GM21529 (cell line): ENCODE results near the gene RSPH6A.

ENCODE experiments used
- ATAC-seq: cut with Tn5 transposase; IDR thresholded peaks from one replicate; pipeline ENCODE4 v1.9.1; 2021; ENCODE audit not compliant: unreplicated experiment

RSPH6A gene

GRCh38 chr19:45781214-45782161 lies 33.6 kb downstream of the RSPH6A start:
- no peak for ATAC-seq

DNA sequence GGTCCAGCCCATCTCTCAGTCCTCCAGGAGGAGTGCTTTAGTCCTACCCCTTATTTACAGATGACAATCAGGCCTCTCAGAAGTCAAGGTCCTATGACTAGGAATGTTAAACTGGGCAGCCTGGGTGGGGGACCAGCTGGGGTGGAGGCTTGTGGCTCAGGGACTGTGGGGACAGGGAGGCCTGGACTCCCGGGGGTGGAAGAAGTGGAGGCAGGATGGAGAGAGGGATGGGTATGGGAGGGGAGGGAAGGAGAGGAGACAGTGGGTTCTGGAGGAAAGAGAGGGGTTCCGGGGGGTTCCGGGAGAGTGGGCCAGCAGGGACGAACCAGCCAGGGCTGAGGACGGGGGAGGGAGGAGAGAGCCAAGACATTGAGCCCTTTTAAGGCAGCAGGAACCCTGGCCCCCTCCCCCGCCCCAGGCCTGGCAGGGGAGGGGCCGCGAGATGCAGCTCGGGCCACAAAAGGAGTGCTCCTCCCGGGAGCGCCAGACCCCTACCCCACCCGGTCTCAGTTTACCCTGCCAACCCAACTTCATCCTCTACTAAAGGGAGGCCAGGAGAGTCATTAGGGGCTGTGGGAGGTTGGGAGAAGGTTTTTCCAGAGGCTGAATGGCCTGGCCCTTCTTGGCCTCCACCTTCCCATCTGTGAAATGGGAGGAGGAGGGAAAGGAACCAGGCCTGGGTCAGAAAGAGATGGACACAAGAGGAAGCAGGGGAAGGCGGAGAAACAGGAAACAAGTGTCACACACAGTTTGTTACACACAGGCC lies 34.5 kb downstream of the RSPH6A start:
- no peak for ATAC-seq

DNA sequence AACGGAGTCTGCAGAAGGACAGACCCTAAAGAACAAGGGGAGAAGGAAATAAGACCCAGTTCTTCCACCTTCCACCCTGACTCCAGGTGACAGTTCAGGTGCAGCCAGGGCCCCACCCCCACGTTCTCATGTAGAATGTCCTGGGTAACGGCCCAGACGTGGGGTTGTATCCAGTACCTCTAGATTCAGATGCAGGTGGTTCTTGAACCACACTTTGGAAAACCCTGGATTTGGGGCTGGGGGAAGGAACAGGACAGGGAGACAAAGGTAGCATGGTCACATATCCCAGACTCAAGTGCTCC lies 35.0 kb downstream of the RSPH6A start:
- ATAC-seq = no peak

- no peak for ATAC-seq
Observed at GRCh38 chr19:45779231-45780145, 35.6 kb downstream of the RSPH6A start.

DNA sequence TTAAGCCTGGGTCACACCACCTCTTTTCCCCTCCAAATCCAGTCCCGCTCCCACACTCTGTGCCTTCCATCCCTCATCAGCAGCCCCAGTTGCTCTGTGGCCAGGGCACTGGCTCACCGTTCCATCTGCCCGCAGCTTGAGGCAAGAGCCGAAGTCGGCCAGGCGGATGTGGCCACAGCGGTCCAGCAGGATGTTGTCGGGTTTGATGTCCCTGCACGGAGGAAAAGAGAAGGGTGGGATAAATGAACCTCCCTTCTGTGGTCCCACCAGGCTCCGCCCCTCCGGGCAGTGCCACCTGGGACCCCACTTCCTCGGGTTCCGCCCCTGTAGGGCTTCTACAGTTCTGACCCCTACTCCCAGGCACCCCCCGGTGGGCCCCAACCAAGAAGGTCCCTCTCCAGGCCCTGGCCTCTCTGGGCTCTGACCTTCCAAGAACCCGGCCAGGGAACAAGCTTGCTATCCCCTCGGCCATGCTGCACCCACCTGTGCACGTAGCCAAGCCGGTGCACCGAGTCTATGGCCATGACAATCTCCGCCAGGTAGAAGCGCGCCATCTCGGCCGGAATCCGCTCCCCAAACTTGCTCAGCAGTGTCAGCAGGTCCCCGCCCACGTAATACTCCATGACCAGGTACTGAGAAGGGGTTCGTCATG lies 37.0 kb downstream of the RSPH6A start:
- ATAC-seq = no peak

- ATAC-seq = no peak
Observed at GRCh38 chr19:45777395-45777961, 37.6 kb downstream of the RSPH6A start.

DNA sequence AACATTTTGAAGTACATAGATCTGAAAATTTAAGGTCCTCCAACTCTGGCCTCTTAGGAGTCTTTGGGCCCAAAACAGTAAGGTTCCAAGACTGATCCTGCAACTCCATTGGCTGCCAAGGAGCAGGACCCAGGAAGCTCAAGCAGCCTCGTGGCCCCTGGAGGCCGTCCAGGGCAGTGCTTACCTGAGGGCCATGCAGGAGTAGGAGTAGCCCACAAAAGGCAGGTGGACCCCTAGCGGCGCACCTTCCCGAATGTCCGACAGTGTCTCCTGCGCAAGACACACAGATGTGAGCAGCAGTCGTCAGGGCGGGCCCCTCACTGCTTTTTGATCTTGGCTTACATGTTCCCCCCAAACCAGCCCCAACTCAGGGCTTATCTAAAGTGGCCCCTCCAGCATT lies 40.3 kb downstream of the RSPH6A start:
- ATAC-seq = no peak

DNA sequence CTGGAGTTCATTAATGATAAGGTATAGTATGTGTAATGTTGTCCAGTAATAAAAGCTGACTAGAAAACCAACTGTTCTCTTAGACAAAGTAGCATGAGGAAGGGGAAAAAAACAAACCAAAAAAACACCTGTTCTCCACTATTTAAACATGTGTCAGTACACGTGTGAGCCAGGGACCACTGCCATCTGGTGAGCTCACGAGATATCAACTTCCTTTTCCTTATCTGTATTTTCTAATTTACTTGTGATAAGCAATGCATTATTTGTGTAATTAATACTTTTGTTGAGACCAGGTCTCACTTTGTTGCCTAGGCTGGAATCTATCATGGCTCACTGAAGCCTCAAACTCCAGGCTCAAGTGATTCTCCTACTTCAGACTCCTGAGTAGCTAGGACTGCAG lies 41.7 kb downstream of the RSPH6A start:
- no peak for ATAC-seq

GRCh38 chr19:45772912-45773311 lies 42.2 kb downstream of the RSPH6A start:
- no peak for ATAC-seq

DNA sequence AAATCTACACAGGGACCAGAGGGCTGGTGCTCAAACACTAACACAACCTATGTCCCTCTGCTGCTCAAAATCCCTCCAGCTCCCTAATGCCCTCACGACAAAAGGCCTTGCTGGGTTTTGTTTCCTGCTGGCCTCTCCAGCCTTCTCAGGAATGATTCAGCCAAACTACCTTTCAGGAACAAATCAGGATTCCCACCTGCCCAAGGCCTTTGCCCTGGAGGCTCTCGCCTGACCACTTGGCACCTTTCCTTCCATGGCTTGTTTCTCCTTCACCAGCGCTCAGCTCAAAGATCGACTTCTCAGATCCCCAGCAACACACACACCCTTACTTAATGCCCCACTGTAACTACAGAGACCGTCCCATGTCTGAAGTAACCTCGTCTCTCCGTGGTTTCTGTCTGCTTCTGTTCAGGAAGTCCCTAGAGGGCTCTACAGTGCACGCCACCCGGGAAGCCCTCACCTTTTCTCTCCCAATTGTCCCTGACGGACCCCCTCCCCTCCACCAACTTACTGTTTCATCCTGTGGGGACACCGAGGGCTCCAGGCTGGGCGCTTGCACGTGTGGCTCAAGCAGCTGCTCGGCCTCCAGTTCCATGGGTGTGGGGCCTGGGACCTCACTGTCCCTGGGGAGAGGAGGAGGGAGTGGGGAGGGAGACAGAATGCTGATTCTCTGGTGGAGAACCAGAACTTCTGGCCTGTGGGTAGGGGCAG lies 42.8 kb downstream of the RSPH6A start:
- ATAC-seq = no peak

DNA sequence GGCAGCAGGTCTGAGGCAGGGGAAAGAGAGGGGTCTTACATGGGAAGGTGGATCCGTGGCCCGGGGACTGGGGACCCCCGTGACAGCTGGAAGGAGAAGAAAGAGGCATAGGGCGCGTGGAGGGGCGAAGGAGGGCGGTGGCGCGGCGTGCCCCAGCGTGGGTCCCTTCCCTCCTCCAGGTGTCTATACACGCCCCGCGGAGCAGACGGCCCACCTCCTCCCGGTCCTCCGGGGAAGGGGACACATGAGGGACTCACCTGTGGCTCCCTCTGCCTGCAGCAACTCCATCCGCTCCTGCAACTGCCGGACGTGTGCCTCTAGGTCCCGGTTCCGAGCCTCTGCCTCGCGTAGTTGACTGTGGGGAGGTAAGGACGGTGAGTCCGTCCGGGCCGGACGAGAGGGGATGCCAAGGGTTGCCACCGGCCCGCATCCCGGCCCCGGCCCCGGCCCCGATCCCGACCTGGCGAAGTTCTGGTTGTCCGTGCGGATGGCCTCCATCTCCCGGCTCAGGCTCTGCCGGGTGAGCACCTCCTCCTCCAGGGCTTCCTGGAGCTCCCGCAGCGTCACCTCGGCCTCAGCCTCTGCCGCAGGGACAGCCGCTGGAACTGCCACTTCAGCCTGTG lies 43.7 kb downstream of the RSPH6A start:
- ATAC-seq = no peak

DNA sequence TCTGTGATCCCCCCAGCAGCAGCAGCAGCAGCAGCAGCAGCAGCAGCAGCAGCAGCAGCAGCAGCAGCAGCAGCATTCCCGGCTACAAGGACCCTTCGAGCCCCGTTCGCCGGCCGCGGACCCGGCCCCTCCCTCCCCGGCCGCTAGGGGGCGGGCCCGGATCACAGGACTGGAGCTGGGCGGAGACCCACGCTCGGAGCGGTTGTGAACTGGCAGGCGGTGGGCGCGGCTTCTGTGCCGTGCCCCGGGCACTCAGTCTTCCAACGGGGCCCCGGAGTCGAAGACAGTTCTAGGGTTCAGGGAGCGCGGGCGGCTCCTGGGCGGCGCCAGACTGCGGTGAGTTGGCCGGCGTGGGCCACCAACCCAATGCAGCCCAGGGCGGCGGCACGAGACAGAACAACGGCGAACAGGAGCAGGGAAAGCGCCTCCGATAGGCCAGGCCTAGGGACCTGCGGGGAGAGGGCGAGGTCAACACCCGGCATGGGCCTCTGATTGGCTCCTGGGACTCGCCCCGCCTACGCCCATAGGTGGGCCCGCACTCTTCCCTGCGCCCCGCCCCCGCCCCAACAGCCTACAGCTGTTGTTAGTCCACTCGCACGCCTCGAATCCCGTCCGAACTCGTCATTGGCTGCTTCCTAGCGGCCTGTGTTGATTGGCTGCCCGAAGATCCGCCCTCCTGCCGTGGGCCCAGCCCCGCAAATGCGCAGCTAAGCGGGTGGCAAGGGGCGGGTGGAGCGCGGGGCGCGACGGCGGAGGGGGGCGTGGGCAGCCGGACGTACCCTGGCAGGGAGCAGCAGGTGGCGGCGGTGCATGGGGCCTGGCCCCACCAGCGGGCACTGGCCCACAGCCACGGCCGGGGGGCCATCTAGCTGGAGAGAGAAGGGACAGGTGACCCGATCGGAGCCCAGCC lies 44.7 kb downstream of the RSPH6A start:
- peak; percentile 49 for ATAC-seq

DNA sequence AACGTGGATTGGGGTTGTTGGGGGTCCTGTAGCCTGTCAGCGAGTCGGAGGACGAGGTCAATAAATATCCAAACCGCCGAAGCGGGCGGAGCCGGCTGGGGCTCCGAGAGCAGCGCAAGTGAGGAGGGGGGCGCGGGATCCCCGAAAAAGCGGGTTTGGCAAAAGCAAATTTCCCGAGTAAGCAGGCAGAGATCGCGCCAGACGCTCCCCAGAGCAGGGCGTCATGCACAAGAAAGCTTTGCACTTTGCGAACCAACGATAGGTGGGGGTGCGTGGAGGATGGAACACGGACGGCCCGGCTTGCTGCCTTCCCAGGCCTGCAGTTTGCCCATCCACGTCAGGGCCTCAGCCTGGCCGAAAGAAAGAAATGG lies 45.3 kb downstream of the RSPH6A start:
- no peak for ATAC-seq

DNA sequence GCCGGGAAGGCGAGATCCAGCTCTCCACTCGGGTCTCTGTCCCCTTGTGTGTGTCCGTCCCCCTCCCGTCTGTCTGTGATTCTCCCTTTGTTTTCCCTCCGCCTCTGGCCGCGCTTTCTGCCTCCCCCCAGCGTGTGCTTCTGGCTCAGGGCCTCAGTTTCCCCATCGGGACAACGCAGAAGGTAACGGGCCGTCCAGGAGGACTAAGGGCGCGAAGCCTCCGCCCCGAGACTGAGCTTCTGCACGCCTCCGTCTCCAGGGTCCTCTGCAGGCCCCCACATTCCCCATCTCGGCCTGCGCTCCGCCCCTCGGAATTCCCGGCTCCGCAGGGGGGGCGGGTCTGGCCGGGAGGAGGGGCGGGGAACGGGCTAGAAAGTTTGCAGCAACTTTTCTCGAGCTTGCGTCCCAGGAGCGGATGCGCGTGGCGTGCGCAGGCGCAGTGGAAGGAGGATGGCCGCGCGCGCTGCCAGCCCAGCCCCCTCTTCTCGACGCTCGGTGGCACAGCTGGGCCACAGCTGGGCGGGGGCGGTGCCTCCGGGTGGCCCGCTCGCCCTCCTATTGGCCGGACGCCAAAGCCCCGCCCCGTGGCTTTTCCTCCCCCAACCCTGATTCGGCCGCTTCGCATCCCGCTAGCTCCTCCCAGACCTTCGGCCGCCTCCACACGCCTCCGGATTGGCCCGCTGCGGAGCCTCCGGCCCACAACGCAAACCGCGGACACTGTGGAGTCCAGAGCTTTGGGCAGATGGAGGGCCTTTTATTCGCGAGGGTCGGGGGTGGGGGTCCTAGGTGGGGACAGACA lies 45.9 kb downstream of the RSPH6A start, which contains the start of gene SIX5:
Gene SIX5 (minus strand): TSS at position 269 of the 799 bp plus-strand sequence. CDS start 408 bp downstream, outside the sequence.
- ATAC-seq = peak; percentile 51

DNA sequence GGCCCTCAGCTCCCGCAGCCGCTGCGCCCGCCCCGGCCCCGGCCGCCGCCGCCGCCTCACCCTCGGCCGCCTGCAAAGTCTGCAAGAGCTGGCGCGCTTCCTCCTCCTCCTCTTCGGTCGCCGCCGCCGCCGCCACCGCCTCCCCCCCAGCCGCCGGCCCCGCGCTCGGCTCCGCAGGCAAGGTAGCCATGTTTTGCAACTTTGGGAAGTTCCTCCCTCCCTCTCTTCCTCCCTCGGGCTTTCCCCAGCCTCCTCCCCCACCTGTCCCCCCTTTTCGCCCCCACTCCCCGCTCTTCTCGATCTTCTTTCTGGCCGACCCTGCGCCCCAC lies 46.5 kb downstream of the RSPH6A start:
- ATAC-seq = no peak

DNA sequence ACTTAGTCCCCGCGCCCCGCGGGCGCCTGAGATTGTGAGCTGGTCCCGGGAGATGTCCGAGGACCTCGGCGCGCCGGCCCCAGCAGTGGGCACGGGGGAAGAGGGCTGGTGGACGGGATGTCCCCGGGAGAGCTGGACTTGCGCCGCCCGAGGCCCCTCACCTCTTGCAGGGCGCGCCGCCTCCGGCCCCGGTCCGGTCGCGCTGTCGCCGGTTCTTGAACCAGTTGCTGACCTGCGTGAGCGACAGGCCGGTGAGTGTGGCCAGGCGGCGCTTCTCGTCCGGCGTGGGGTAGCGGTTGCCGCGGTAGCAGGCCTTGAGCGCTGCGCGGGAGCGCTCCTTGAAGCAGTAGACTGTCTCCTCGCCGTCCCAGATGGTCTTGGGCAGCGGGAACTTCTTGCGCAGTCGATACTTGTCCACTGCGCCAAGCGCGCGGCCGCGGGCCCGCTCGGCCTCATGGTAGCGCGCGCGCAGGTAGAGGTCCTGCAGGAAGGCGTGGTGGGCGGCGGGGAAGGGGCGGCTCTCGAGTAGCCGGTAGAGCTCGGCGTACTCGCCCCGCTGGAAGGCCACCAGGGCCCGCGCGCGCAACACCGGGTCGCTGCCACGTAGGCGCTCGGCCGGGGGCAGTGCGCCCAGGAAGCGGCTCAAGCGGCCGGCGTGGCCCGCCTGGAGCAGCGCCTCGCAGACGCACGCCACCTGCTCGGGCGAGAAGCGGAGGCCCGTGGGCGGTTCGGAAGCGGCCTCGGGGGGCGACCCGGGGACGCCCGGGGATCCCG lies 47.0 kb downstream of the RSPH6A start:
- no peak for ATAC-seq

GRCh38 chr19:45767410-45767880 lies 47.7 kb downstream of the RSPH6A start:
- ATAC-seq = no peak
